AG04450 (cell line): ENCODE data around the gene CFAP43. TPM values are rescaled to one million over a fixed set of nuclear protein-coding genes. Genes with fewer than 3 reads are reported as not detected.

Experiments used
- CTCF ChIA-PET: fragments of 300-600, 350-600 bp; formaldehyde crosslinking; extraction: SDS; loops from one replicate; lab custom pipeline; 2022; ENCODE audit warnings: antibody characterized with exemption, inconsistent platforms; lab: Charles Lee
- POLR2A ChIA-PET: fragments of 350-600 bp; formaldehyde crosslinking; extraction: SDS; loops from one replicate; lab custom pipeline; 2021; ENCODE audit warnings: antibody characterized with exemption, inconsistent platforms; lab: Yijun Ruan, JAX
- DNase-seq: peaks from one replicate; pipeline ENCODE4 v3.0.0-alpha.2; 2011; ENCODE audit warnings: low read depth, low spot score
- H3K27ac ChIP-seq: one replicate; pipeline ENCODE4 v1.5.1; 2012; ENCODE audit warnings: low read depth, low read length, control low read depth
- H3K27me3 ChIP-seq: one replicate; pipeline ENCODE4 v1.6.0; 2012; ENCODE audit warnings: low read length; ENCODE audit not compliant: control insufficient read depth, insufficient read depth
- H3K4me3 ChIP-seq: 2 replicates; pipeline ENCODE4 v1.5.1; 2011; ENCODE audit warnings: mild to moderate bottlenecking, low read depth, low read length, control low read depth
- H3K9me3 ChIP-seq: 2 replicates; pipeline ENCODE4 v1.5.1; 2012; ENCODE audit warnings: low read length; ENCODE audit not compliant: control insufficient read depth, insufficient read depth
- polyA plus RNA-seq: library from polyadenylated mRNA; depleted of rRNA; stranded (reverse); fragments of >200 nt; gene quantifications from 2 replicates; pipeline ENCODE4 v1.2.3, GENCODE V29; 2011
- TF ChIP-seq, protein P1 (sequence below): IDR thresholded peaks from 2 replicates; pipeline ENCODE4 v1.5.1; 2011; ENCODE audit warnings: low read depth, low read length, control low read depth, inconsistent platforms

The CFAP43 gene
- polyA plus RNA-seq, 1 experiment: 0.07 TPM

DNA sequence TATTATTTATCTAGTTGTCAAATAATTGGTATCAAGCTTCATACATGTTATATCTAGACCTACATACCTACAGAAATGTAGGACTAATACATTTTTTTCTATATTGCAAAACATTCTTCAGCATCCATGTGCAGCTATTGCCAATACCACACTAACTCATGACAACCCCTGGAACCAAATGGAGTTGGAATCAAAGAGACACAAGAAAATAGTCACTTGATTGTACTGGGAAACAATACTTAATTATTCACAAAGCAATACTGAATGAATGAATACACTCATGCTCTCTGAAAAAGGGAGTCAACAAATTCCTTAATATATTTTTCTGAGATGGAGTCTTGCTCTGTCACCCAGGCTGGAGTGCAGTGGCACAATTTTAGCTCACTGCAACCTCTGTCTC, 10.4 kb upstream of the CFAP43 start:
- ChIA-PET CTCF (no interaction called here), POLR2A (no interaction called here)
- TF ChIP-seq, protein P1, sequence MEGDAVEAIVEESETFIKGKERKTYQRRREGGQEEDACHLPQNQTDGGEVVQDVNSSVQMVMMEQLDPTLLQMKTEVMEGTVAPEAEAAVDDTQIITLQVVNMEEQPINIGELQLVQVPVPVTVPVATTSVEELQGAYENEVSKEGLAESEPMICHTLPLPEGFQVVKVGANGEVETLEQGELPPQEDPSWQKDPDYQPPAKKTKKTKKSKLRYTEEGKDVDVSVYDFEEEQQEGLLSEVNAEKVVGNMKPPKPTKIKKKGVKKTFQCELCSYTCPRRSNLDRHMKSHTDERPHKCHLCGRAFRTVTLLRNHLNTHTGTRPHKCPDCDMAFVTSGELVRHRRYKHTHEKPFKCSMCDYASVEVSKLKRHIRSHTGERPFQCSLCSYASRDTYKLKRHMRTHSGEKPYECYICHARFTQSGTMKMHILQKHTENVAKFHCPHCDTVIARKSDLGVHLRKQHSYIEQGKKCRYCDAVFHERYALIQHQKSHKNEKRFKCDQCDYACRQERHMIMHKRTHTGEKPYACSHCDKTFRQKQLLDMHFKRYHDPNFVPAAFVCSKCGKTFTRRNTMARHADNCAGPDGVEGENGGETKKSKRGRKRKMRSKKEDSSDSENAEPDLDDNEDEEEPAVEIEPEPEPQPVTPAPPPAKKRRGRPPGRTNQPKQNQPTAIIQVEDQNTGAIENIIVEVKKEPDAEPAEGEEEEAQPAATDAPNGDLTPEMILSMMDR: no peak
- no peak overlapping the region for H3K27ac ChIP-seq
- peaks cover 9% of the 10 kb centered on the region for H3K27me3 ChIP-seq
- H3K9me3 ChIP-seq: peaks cover 4% of the 10 kb centered on the region; the same call in 1 of the 2 replicates
- no peak overlapping the region for H3K4me3 ChIP-seq
- no peak for DNase-seq

DNA sequence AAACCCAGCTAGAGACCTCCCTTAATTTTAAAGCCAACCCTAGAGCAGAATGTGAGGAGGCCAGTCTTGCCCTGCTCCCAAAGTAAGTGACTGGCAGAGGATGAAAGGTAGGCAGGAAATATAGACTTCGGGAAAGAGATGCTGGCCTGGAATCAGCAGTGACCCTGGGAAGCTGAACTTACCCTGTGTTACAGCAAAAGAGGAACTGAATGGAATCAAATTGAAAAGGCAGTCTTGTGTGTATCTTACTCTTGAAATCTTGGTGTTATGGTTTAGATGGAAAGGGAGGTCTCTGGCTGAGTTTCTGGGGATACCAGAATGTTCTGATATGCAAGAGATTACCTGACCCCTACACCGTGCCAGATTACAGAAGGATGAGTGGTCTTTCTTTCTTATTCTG, 7.9 kb upstream of the CFAP43 start:
- no peak overlapping the region for H3K4me3 ChIP-seq

DNA sequence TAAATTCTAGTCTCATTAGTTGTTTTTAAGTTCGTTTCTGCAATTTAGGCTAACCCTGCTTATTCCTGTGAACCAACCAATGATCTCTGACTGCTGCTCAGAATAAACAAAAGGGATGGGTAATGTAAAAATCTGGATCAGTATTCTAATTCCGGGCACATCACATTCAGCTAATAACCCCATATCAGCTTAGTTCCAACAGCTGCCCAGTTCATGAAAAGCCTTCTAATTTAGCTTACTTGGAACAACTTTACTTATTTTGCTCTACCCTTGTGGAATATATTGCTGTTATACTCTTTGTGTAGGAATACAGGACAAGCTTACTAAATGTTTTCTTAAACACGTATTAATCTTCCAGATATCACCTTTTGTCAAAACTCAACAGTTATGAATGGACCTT, 3.6 kb upstream of the CFAP43 start:
- ChIA-PET POLR2A (no interaction called here), CTCF (no interaction called here)

More for the DNA sequence above, 7.9 kb upstream of the CFAP43 start:
- H3K9me3 ChIP-seq: no peaks in the 10 kb centered on the region; the same call in 1 of the 2 replicates
- POLR2A ChIA-PET: no interaction called here
- DNase-seq: no peak
- no peak overlapping the region for H3K27ac ChIP-seq
- peaks cover 11% of the 10 kb centered on the region for H3K27me3 ChIP-seq
- TF ChIP-seq, protein P1: no peak
- CTCF ChIA-PET: no interaction called here

DNA sequence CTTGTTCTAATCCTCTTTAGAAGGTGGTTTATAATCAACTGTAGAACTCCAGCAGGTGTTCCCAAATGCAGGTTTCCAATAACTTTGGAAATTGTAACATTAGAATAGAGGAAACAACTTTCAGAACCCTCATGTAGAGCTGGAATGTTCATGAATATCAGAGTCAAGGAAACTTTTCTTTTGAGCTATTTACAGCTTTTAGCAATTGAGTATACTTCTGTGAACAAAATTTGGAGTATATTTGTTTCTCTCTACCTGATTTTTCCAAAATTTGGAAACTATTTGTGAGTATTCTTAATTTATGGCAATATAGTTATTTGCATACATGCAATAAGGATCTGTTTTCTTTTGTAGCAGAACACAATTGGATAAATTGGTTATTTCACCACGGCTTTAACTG, 2.8 kb upstream of the CFAP43 start:
- Histone ChIP-seq H3K9me3 (no peaks in the 10 kb centered on the region; the same call in 1 of the 2 replicates), H3K27ac (no peak overlapping the region), H3K4me3 (no peak overlapping the region), H3K27me3 (peaks cover 10% of the 10 kb centered on the region)
- no peak for DNase-seq
- ChIA-PET CTCF (interaction anchor here (0.8 kb wide), 1 partner anchor 113 kb away, joined by 3 read pairs; the partner anchor contains the start of gene SFR1), POLR2A (no interaction called here)
- TF ChIP-seq, protein P1: no peak

More for the DNA sequence above, 3.6 kb upstream of the CFAP43 start:
- peaks cover 14% of the 10 kb centered on the region for H3K27me3 ChIP-seq
- TF ChIP-seq, protein P1: no peak
- H3K4me3 ChIP-seq: no peak overlapping the region
- DNase-seq: no peak
- no peak overlapping the region for H3K27ac ChIP-seq
- no peaks in the 10 kb centered on the region; the same call in 1 of the 2 replicates for H3K9me3 ChIP-seq

DNA sequence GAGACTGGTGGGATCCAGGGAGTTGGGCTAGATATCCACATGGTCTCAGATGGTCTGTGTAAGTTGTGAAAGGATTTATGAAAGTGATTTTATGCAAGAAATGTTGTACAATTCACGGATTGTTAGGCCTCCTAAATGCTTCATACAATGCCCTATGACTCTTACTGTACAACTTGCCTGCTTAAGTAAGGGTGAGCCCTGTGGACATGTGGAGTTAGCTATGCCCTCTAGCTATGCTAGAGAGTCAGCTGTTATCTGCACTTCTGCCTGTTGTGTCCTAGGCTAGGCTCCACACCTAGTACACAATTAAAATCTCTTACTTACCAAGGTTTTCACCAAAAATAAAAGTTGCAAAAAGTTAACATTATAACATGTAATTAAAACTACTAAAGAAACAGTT, 1.7 kb upstream of the CFAP43 start:
- H3K27me3 ChIP-seq: peaks cover 5% of the 10 kb centered on the region
- no peak for DNase-seq
- H3K27ac ChIP-seq: no peak overlapping the region
- no peaks in the 10 kb centered on the region; the same call in 1 of the 2 replicates for H3K9me3 ChIP-seq
- TF ChIP-seq, protein P1: no peak
- H3K4me3 ChIP-seq: no peak overlapping the region
- ChIA-PET POLR2A (no interaction called here), CTCF (no interaction called here)
